IMR-90 (cell line): ENCODE measurements around the gene CDRT15. TPM values are rescaled to one million over a fixed set of nuclear protein-coding genes. Genes with fewer than 3 reads are reported as not detected.

ENCODE experiments used
- ATAC-seq: fragments of 200-7000 bp; cut with Tn5 transposase; 2 replicates; pipeline ENCODE4 v1.9.1; 2020; ENCODE audit warnings: low read depth, mild to moderate bottlenecking, moderate library complexity
- BruUV-seq: library from RNA; stranded (reverse); fragments of 400-500 nt; replicated peaks from 2 replicates; lab custom pipeline; 2021; lab: Mats Ljungman, UMichigan
- CTCF ChIA-PET: fragments of 300-600 bp; formaldehyde crosslinking; extraction: SDS; loops from one replicate; lab custom pipeline; 2021; ENCODE audit warnings: antibody characterized with exemption; lab: Yijun Ruan, JAX
- POLR2A ChIA-PET: fragments of 300-600 bp; sonication (Branson Sonifier 250); formaldehyde crosslinking; loops from one replicate; lab custom pipeline; 2022; ENCODE audit warnings: antibody characterized with exemption; ENCODE audit not compliant: unreplicated experiment; lab: Charles Lee
- DNase-seq: peaks from one replicate; pipeline ENCODE4 v3.0.0; 2013
- H2AFZ ChIP-seq: replicated peaks from 2 replicates; pipeline ENCODE3; 2013; ENCODE audit warnings: low read length, mild to moderate bottlenecking; ENCODE audit not compliant: poor library complexity
- H2AK5ac ChIP-seq: 2 replicates; pipeline ENCODE4 v1.6.1; 2013; ENCODE audit warnings: low read depth, low read length, inconsistent platforms
- H2AK9ac ChIP-seq: replicated peaks from 2 replicates; pipeline ENCODE3; 2013; ENCODE audit warnings: mild to moderate bottlenecking, low read depth, low read length, moderate library complexity; ENCODE audit not compliant: poor library complexity
- H2BK120ac ChIP-seq: 2 replicates; pipeline ENCODE4 v1.6.1; 2013; ENCODE audit warnings: low read depth, low read length, inconsistent platforms
- H2BK15ac ChIP-seq: 3 replicates; pipeline ENCODE4 v1.6.1; 2013; ENCODE audit warnings: low read depth, low read length, inconsistent platforms
- H2BK20ac ChIP-seq: 2 replicates; pipeline ENCODE4 v1.6.1; 2013; ENCODE audit warnings: low read depth, mild to moderate bottlenecking, inconsistent platforms, low read length, moderate library complexity
- H2BK5ac ChIP-seq: 2 replicates; pipeline ENCODE4 v1.6.1; 2013; ENCODE audit warnings: mild to moderate bottlenecking, low read depth, low read length, inconsistent platforms; ENCODE audit not compliant: poor library complexity, severe bottlenecking
- H3K14ac ChIP-seq: replicated peaks from 2 replicates; pipeline ENCODE4 v1.6.1; 2013; ENCODE audit warnings: low read depth, low read length, inconsistent platforms
- H3K18ac ChIP-seq: 2 replicates; pipeline ENCODE4 v1.6.1; 2013; ENCODE audit warnings: low read depth, low read length, control low read depth
- H3K23ac ChIP-seq: 2 replicates; pipeline ENCODE4 v1.6.1; 2013; ENCODE audit warnings: low read depth, low read length, inconsistent platforms
- H3K27ac ChIP-seq: 2 replicates; pipeline ENCODE4 v1.5.1; 2013; ENCODE audit warnings: mild to moderate bottlenecking, control low read depth, low read length; ENCODE audit not compliant: insufficient read depth
- H3K27me3 ChIP-seq: 2 replicates; pipeline ENCODE4 v1.6.1; 2013; ENCODE audit warnings: low read length; ENCODE audit not compliant: control insufficient read depth, insufficient read depth
- H3K36me3 ChIP-seq: 2 replicates; pipeline ENCODE4 v1.6.1; 2013; ENCODE audit warnings: low read length, mixed read lengths; ENCODE audit not compliant: control insufficient read depth, insufficient read depth
- H3K4ac ChIP-seq: 2 replicates; pipeline ENCODE4 v1.6.1; 2013; ENCODE audit warnings: low read depth, low read length, inconsistent platforms
- H3K4me1 ChIP-seq: 2 replicates; pipeline ENCODE4 v1.6.1; 2013; ENCODE audit warnings: low read length, mixed read lengths; ENCODE audit not compliant: control insufficient read depth, insufficient read depth
- H3K4me2 ChIP-seq: 2 replicates; pipeline ENCODE4 v1.6.1; 2013; ENCODE audit warnings: low read depth, mild to moderate bottlenecking, control low read depth, low read length, moderate library complexity
- H3K4me3 ChIP-seq: 2 replicates; pipeline ENCODE4 v1.5.1; 2013; ENCODE audit warnings: low read depth, mild to moderate bottlenecking, control low read depth, low read length, moderate library complexity; ENCODE audit not compliant: insufficient read depth
- H3K56ac ChIP-seq: 2 replicates; pipeline ENCODE4 v1.6.1; 2013; ENCODE audit warnings: low read length, inconsistent platforms; ENCODE audit not compliant: insufficient read depth; ENCODE audit errors: extremely low read depth
- H3K79me1 ChIP-seq, 2 experiments: 2 replicates each; pipeline ENCODE4 v1.6.1; 2013; ENCODE audit warnings: low read length in 2 of 2, inconsistent platforms in 1 of 2, low read depth in 1 of 2
- H3K9ac ChIP-seq: 2 replicates; pipeline ENCODE4 v1.6.1; 2013; ENCODE audit warnings: low read depth, low read length, control low read depth
- H3K9me1 ChIP-seq: 2 replicates; pipeline ENCODE4 v1.6.1; 2013; ENCODE audit warnings: low read length, inconsistent platforms; ENCODE audit not compliant: insufficient read depth
- H3K9me3 ChIP-seq: 2 replicates; pipeline ENCODE4 v1.6.1; 2013; ENCODE audit warnings: low read length; ENCODE audit not compliant: control insufficient read depth, insufficient read depth
- H4K20me1 ChIP-seq: 2 replicates; pipeline ENCODE4 v1.6.1; 2013; ENCODE audit warnings: low read length, inconsistent platforms; ENCODE audit not compliant: insufficient read depth
- H4K5ac ChIP-seq: 2 replicates; pipeline ENCODE4 v1.6.1; 2013; ENCODE audit warnings: mild to moderate bottlenecking, low read depth, low read length, control low read depth
- H4K8ac ChIP-seq, 2 experiments: 2 replicates each; pipeline ENCODE4 v1.6.1; 2013; ENCODE audit warnings: low read depth in 2 of 2, low read length in 2 of 2, control low read depth in 1 of 2, inconsistent platforms in 1 of 2
- H4K91ac ChIP-seq: 2 replicates; pipeline ENCODE4 v1.6.1; 2013; ENCODE audit warnings: low read depth, low read length, inconsistent platforms; ENCODE audit not compliant: insufficient read depth
- NFE2L2 ChIP-seq: fragments of 150-350 bp; IDR thresholded peaks from 2 replicates; pipeline ENCODE4 v1.6.1; 2016; ENCODE audit warnings: low read depth, mild to moderate bottlenecking, low read length
- WGBS, 2 experiments: methylation state at CpG; one replicate each; pipeline versions ENCODE4 v1.1.5 to v1.1.7; 2013; ENCODE audit warnings: missing lambda C conversion rate in 2 of 2; ENCODE audit not compliant: insufficient read length in 1 of 2; ENCODE audit errors: extremely low coverage in 2 of 2; 5-methylcytosine and 5-hydroxymethylcytosine counted together
- dilution Hi-C: fragments of 300-500 bp; cut with HindIII; formaldehyde crosslinking; loops from one replicate; pipeline ENCODE4 v1.14.3; 2018; ENCODE audit warnings: low sequenced_read_pairs; ENCODE audit not compliant: unreplicated experiment
- in situ Hi-C: fragments of 300-500 bp; cut with MboI; formaldehyde crosslinking; loops from 3 replicates; pipeline ENCODE4 v1.14.3; 2019; ENCODE audit warnings: low sequenced_read_pairs, inconsistent platforms, mixed read lengths
- intact Hi-C: fragments of 100-400 bp; cut with micrococcal nuclease; formaldehyde crosslinking; loops from 2 replicates; pipeline ENCODE4 v1.10.0; 2022
- polyA plus RNA-seq, 3 experiments: library from polyadenylated mRNA; depleted of rRNA; stranded (reverse); fragments of >200 nt; gene quantifications; 2 replicates each; pipeline ENCODE4 v1.2.3, GENCODE V29; 2012; ENCODE audit warnings: low replicate concordance in 1 of 3
- total RNA-seq: library from RNA; depleted of rRNA; stranded (reverse); fragments of >200 nt; gene quantifications from 2 replicates; pipeline ENCODE4 v1.2.3, GENCODE V29; 2012
- TF ChIP-seq, protein P1 (sequence below): fragments of 150-350 bp; IDR thresholded peaks from 2 replicates; pipeline ENCODE4 v1.6.1; 2017; ENCODE audit warnings: mild to moderate bottlenecking, antibody characterized with exemption, low read length, low read depth

The CDRT15 gene
- total and polyA plus RNA-seq, 2 of the 4 experiments (the other 2 are of a cell fraction) = not detected

GRCh38 chr17:14204546-14204945 is 32.1 kb downstream of the CDRT15 start:
- no peaks in the 10 kb centered on the region for H3K9me3 ChIP-seq
- intact Hi-C loops (loop anchor here (5.0 kb wide), 1 partner anchor 602 kb away; the partner anchor contains the start of gene HS3ST3A1), dilution Hi-C loops (no loop called here), in situ Hi-C loops (no loop called here)
- no peak overlapping the region for H3K4ac ChIP-seq
- H3K14ac ChIP-seq = no peak overlapping the region
- ATAC-seq = no peak
- no peak overlapping the region for H2BK20ac ChIP-seq
- no CpG with 5 or more reads among the region's 2 CpGs for WGBS, 2 experiments
- ChIA-PET CTCF (interaction anchor here (0.7 kb wide), 1 partner anchor 164 kb away, joined by 3 read pairs; no protein-coding TSS in a partner anchor), POLR2A (no interaction called here)
- H3K4me1 ChIP-seq = no peaks in the 10 kb centered on the region
- H3K9ac ChIP-seq = no peak overlapping the region
- no peak overlapping the region for H4K5ac ChIP-seq
- no peak overlapping the region for H2AK9ac ChIP-seq
- no peak overlapping the region for H4K91ac ChIP-seq
- TF ChIP-seq, protein P1, sequence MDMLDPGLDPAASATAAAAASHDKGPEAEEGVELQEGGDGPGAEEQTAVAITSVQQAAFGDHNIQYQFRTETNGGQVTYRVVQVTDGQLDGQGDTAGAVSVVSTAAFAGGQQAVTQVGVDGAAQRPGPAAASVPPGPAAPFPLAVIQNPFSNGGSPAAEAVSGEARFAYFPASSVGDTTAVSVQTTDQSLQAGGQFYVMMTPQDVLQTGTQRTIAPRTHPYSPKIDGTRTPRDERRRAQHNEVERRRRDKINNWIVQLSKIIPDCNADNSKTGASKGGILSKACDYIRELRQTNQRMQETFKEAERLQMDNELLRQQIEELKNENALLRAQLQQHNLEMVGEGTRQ = no peak
- no peak for TF ChIP-seq NFE2L2
- H3K36me3 ChIP-seq = peaks cover 4% of the 10 kb centered on the region
- no peak overlapping the region for H2AK5ac ChIP-seq
- H3K27ac ChIP-seq = no peak overlapping the region
- no peak overlapping the region for H3K4me2 ChIP-seq
- no TSS peak for BruUV-seq
- no peak overlapping the region for H3K4me3 ChIP-seq
- no peak for DNase-seq
- H2BK120ac ChIP-seq = no peak overlapping the region
- peaks cover 8% of the 10 kb centered on the region; the same call in 1 of the 2 replicates for H3K9me1 ChIP-seq
- H3K23ac ChIP-seq = no peak overlapping the region
- no peak overlapping the region for H3K56ac ChIP-seq
- no peak overlapping the region for H2AFZ ChIP-seq
- no peak overlapping the region for H4K8ac ChIP-seq
- no peak overlapping the region for H2BK5ac ChIP-seq
- no peak overlapping the region for H3K18ac ChIP-seq
- no peaks in the 10 kb centered on the region for H4K20me1 ChIP-seq
- no peak overlapping the region for H2BK15ac ChIP-seq
- no peaks in the 10 kb centered on the region for H3K27me3 ChIP-seq
- H3K79me1 ChIP-seq = no peaks in the 10 kb centered on the region; a peak in 1 of 4 replicates
